ENCODE data around the gene ADAMTS6.

Gene ADAMTS6

DNA sequence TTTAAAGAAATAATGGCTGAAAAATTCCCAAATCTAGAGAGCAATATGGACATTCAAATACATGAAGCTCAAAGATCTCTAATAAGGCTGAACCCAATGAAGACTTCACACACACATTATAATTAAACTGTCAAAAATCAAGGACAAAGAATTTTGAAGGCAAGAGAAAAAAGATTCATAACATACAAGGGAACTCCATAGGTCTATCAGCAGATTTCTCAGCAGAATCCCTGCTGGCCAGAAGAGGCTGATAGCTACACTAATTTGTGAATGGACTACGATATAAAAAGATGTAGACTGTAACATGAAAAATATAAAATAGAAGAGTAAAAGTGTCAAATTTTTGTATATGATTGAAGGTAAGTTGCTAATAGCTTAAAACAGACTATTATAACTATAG, 251.9 kb downstream of the ADAMTS6 start:
- DNase-seq (ENCODE audit: low read depth) = no peak
- H3K4me3 ChIP-seq (ENCODE audit: low read length) = no peak overlapping the region
- TF ChIP-seq, protein P1, sequence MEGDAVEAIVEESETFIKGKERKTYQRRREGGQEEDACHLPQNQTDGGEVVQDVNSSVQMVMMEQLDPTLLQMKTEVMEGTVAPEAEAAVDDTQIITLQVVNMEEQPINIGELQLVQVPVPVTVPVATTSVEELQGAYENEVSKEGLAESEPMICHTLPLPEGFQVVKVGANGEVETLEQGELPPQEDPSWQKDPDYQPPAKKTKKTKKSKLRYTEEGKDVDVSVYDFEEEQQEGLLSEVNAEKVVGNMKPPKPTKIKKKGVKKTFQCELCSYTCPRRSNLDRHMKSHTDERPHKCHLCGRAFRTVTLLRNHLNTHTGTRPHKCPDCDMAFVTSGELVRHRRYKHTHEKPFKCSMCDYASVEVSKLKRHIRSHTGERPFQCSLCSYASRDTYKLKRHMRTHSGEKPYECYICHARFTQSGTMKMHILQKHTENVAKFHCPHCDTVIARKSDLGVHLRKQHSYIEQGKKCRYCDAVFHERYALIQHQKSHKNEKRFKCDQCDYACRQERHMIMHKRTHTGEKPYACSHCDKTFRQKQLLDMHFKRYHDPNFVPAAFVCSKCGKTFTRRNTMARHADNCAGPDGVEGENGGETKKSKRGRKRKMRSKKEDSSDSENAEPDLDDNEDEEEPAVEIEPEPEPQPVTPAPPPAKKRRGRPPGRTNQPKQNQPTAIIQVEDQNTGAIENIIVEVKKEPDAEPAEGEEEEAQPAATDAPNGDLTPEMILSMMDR (IDR thresholded peaks at IDR 0.05; ENCODE audit: insufficient read depth, low read depth, low read length, missing control alignments) = no peak

DNA sequence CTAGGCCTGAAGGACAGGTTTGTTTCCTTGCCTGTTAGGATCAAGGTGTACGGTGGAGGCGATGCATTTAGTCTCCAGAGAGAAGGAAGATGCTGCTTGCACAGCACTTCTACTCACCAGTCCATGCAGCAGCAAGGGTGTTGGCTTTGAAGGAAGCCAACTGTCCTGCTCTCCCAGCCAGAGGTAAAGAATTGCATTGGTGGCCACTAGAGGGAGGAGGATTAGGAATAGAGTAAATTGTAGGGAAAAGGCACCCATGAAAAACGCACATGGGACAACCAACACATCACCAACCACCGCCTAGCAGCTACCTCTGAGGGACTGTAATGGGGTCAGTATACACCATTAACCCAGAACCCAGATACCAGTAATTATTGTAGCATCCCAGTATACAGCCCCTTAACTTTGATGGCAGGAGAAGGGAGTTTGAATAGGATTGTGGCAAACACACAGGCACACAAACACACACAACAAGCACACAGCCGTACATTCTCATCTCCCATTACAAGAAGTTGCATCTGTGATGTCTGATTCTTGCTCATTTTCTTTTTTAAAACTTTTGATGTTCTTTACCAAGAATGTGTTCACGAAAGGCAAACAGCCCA, 267.7 kb downstream of the ADAMTS6 start:
- peak; percentile 58 for DNase-seq (ENCODE audit: low read depth)
- TF ChIP-seq, protein P1 (IDR thresholded peaks at IDR 0.05; ENCODE audit: insufficient read depth, low read depth, low read length, missing control alignments) = peak; percentile 70
- no peak overlapping the region for H3K4me3 ChIP-seq (ENCODE audit: low read length)

DNA sequence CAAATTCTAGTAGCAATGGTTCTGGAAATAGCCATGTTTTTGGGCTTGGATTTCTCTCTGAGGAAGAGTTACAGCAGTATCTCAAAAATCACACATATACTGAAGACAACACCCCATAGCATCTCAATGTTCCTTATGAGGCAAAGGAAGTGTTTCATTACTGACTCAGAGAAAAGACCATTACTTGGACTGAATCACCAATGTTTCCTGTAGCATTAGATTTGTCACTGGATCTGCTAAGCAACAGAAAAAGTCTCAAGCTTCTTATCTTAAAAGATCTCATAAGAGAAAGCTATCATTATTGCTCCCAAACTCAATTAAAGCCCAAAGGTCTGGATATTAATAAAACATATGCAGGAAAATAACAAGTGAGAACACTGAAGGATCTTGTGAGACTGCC, 272.4 kb downstream of the ADAMTS6 start:
- DNase-seq (ENCODE audit: low read depth) = peak; percentile 89
- TF ChIP-seq, protein P1 (IDR thresholded peaks at IDR 0.05; ENCODE audit: insufficient read depth, low read depth, low read length, missing control alignments) = no peak
- no peak overlapping the region for H3K4me3 ChIP-seq (ENCODE audit: low read length)

DNA sequence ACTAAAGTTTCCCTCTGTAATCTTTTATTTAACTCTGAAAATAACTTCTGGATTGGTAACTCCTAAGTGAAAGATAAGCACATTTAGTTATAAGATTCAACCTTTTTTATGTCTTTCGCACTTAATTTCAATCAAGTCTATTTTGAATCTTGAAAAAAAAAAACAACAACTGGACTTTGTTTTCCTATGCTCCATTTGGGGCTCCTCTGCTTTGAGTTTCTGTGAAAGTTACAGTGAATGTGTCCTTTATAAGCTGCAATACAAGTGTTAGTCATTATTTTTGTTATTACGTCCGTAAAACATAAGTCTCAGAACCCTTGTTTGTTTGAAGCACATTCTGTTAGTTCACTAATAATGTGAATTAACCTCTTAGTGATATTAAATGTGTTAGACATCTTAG, 276.8 kb downstream of the ADAMTS6 start:
- no peak overlapping the region for H3K4me3 ChIP-seq (ENCODE audit: low read length)
- TF ChIP-seq, protein P1 (IDR thresholded peaks at IDR 0.05; ENCODE audit: insufficient read depth, low read depth, low read length, missing control alignments) = no peak
- DNase-seq (ENCODE audit: low read depth) = no peak

DNA sequence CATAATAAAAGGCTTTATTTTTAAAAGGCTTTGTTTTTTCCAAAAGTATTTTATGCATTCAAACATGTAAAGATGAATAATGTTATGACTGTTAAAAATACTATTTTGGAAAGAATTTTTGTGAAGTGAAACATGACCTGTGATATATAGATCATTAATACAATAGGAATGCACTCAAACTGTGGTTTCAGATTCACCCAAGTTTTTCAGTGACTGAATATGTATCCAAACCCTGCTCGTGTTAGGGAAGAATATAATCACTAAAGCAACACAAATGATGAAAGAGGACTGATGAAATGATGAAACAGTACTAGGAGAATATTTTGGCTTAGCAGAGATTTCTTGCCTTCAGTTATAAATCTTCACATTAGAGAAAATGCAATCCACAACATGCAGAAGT, 278.0 kb downstream of the ADAMTS6 start:
- no peak overlapping the region for H3K4me3 ChIP-seq (ENCODE audit: low read length)
- TF ChIP-seq, protein P1 (IDR thresholded peaks at IDR 0.05; ENCODE audit: insufficient read depth, low read depth, low read length, missing control alignments) = no peak
- peak; percentile 84 for DNase-seq (ENCODE audit: low read depth)

DNA sequence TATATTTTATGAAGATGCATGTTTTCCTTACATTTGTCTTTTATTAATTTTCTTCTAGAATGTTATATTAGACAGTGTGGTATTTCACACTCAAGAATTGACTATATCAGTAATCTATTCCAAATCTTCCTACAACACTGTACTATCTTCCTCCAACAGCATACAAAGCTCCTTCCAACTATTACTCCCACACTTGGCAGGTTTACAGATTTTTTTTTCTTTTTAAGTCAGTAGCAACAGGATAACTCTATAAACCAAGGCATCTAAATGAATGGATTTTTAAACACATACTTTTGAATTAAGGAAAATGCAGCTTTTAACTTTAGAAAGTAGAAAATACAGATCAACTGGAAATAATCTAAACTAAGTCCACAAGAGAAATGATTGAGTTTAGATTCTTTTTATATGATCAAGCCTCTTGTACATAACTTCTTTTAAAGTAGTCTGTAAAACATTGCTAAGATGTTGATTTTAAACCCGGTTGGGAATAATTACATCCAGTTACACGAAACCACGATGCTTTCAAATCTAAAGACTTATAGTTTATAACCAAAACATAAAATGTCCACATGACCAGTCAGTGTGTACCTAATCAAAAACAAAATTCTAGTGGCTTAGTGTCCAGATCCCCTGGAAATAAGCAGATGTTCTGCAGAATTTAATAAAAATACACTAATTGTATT, 281.6 kb downstream of the ADAMTS6 start:
- TF ChIP-seq, protein P1 (IDR thresholded peaks at IDR 0.05; ENCODE audit: insufficient read depth, low read depth, low read length, missing control alignments) = no peak
- H3K4me3 ChIP-seq (ENCODE audit: low read length) = no peak overlapping the region
- DNase-seq (ENCODE audit: low read depth) = peak; percentile 22

Measured in epithelial cell of esophagus (primary cell).